HUES48 (cell line): ENCODE results near the gene OSBPL3.

Experiments used
- H3K27ac ChIP-seq: one replicate; pipeline ENCODE4 v1.7.0; 2013; ENCODE audit warnings: low read depth, low read length, inconsistent platforms
- H3K27me3 ChIP-seq: 2 replicates; pipeline ENCODE4 v1.6.1; 2013; ENCODE audit warnings: mild to moderate bottlenecking, low read length; ENCODE audit not compliant: control insufficient read depth, insufficient read depth
- H3K36me3 ChIP-seq: 2 replicates; pipeline ENCODE4 v1.6.1; 2013; ENCODE audit warnings: low read length; ENCODE audit not compliant: control insufficient read depth, insufficient read depth
- H3K4me1 ChIP-seq: 2 replicates; pipeline ENCODE4 v1.6.1; 2013; ENCODE audit warnings: mild to moderate bottlenecking, low read length; ENCODE audit not compliant: control insufficient read depth, insufficient read depth
- H3K4me3 ChIP-seq: 2 replicates; pipeline ENCODE4 v1.5.1; 2013; ENCODE audit warnings: mild to moderate bottlenecking, low read depth, low read length
- H3K9ac ChIP-seq: 2 replicates; pipeline ENCODE4 v1.6.1; 2013; ENCODE audit warnings: mild to moderate bottlenecking, low read depth, low read length, moderate library complexity
- H3K9me3 ChIP-seq: 2 replicates; pipeline ENCODE4 v1.6.1; 2013; ENCODE audit warnings: low read length; ENCODE audit not compliant: control insufficient read depth, insufficient read depth

The OSBPL3 gene

GRCh38 chr7:24979470-24979862, 512 bp downstream of the OSBPL3 start:
- Histone ChIP-seq H3K36me3 (no peaks in the 10 kb centered on the region), H3K4me3 (peak overlapping the region; percentile 80), H3K27ac (peak overlapping the region; percentile 72), H3K27me3 (peaks cover 39% of the 10 kb centered on the region), H3K9ac (peak overlapping the region; percentile 26), H3K4me1 (peaks cover 49% of the 10 kb centered on the region), H3K9me3 (no peaks in the 10 kb centered on the region)

- peaks cover 49% of the 10 kb centered on the region for H3K4me1 ChIP-seq
- peak overlapping the region; percentile 72 for H3K27ac ChIP-seq
Observed at GRCh38 chr7:24978843-24979469, 1.0 kb downstream of the OSBPL3 start.

GRCh38 chr7:24975644-24976260, 4.2 kb downstream of the OSBPL3 start:
- Histone ChIP-seq H3K4me1 (peaks cover 35% of the 10 kb centered on the region), H3K36me3 (no peaks in the 10 kb centered on the region), H3K4me3 (no peak overlapping the region), H3K27ac (no peak overlapping the region), H3K27me3 (peaks cover 15% of the 10 kb centered on the region), H3K9me3 (no peaks in the 10 kb centered on the region), H3K9ac (no peak overlapping the region)

More at GRCh38 chr7:24978843-24979469, 1.0 kb downstream of the OSBPL3 start:
- Histone ChIP-seq H3K36me3 (no peaks in the 10 kb centered on the region), H3K9ac (peak overlapping the region; percentile 26), H3K9me3 (no peaks in the 10 kb centered on the region), H3K27me3 (peaks cover 39% of the 10 kb centered on the region), H3K4me3 (peak overlapping the region; percentile 80)

- Histone ChIP-seq H3K9ac (no peak overlapping the region), H3K27me3 (peaks cover 11% of the 10 kb centered on the region), H3K36me3 (no peaks in the 10 kb centered on the region), H3K4me3 (no peak overlapping the region), H3K27ac (no peak overlapping the region), H3K4me1 (peaks cover 32% of the 10 kb centered on the region), H3K9me3 (no peaks in the 10 kb centered on the region)
Observed at GRCh38 chr7:24975172-24975571, 4.8 kb downstream of the OSBPL3 start.

GRCh38 chr7:24974026-24974832, 5.7 kb downstream of the OSBPL3 start:
- no peaks in the 10 kb centered on the region for H3K36me3 ChIP-seq
- H3K27me3 ChIP-seq: peaks cover 11% of the 10 kb centered on the region
- no peak overlapping the region for H3K4me3 ChIP-seq
- no peak overlapping the region for H3K27ac ChIP-seq
- peaks cover 32% of the 10 kb centered on the region for H3K4me1 ChIP-seq
- H3K9me3 ChIP-seq: no peaks in the 10 kb centered on the region
- H3K9ac ChIP-seq: no peak overlapping the region

- Histone ChIP-seq H3K27me3 (peaks cover 3% of the 10 kb centered on the region), H3K9ac (no peak overlapping the region), H3K9me3 (no peaks in the 10 kb centered on the region), H3K27ac (no peak overlapping the region), H3K4me3 (no peak overlapping the region), H3K4me1 (peaks cover 22% of the 10 kb centered on the region), H3K36me3 (no peaks in the 10 kb centered on the region)
Observed at GRCh38 chr7:24972991-24973390, 7.0 kb downstream of the OSBPL3 start.

- Histone ChIP-seq H3K36me3 (no peaks in the 10 kb centered on the region), H3K27ac (no peak overlapping the region), H3K4me3 (no peak overlapping the region), H3K4me1 (peaks cover 20% of the 10 kb centered on the region), H3K9ac (no peak overlapping the region), H3K27me3 (no peaks in the 10 kb centered on the region), H3K9me3 (no peaks in the 10 kb centered on the region)
Observed at GRCh38 chr7:24972166-24972477, 7.9 kb downstream of the OSBPL3 start.

GRCh38 chr7:24971333-24972165, 8.4 kb downstream of the OSBPL3 start:
- no peaks in the 10 kb centered on the region for H3K27me3 ChIP-seq
- H3K4me3 ChIP-seq: no peak overlapping the region
- H3K27ac ChIP-seq: peak overlapping the region; percentile 2
- H3K9ac ChIP-seq: no peak overlapping the region
- H3K4me1 ChIP-seq: peaks cover 25% of the 10 kb centered on the region
- H3K9me3 ChIP-seq: no peaks in the 10 kb centered on the region
- H3K36me3 ChIP-seq: no peaks in the 10 kb centered on the region

GRCh38 chr7:24970676-24971075, 9.3 kb downstream of the OSBPL3 start:
- H3K4me1 ChIP-seq: peaks cover 29% of the 10 kb centered on the region
- no peak overlapping the region for H3K9ac ChIP-seq
- peak overlapping the region; percentile 2 for H3K27ac ChIP-seq
- no peaks in the 10 kb centered on the region for H3K9me3 ChIP-seq
- no peak overlapping the region for H3K4me3 ChIP-seq
- H3K27me3 ChIP-seq: no peaks in the 10 kb centered on the region
- H3K36me3 ChIP-seq: no peaks in the 10 kb centered on the region

- no peaks in the 10 kb centered on the region for H3K27me3 ChIP-seq
- H3K4me3 ChIP-seq: no peak overlapping the region
- H3K9me3 ChIP-seq: no peaks in the 10 kb centered on the region
- H3K9ac ChIP-seq: no peak overlapping the region
- no peaks in the 10 kb centered on the region for H3K36me3 ChIP-seq
- H3K4me1 ChIP-seq: peaks cover 28% of the 10 kb centered on the region
- H3K27ac ChIP-seq: no peak overlapping the region
Observed at GRCh38 chr7:24968165-24968564, 11.8 kb downstream of the OSBPL3 start.
